GM21360 (cell line): Measurements from ENCODE around the gene SNX22.

Experiments used
- ATAC-seq: cut with Tn5 transposase; IDR thresholded peaks from one replicate; pipeline ENCODE4 v1.9.1; 2021; ENCODE audit warnings: mild to moderate bottlenecking, moderate library complexity; ENCODE audit not compliant: unreplicated experiment

The SNX22 gene

DNA sequence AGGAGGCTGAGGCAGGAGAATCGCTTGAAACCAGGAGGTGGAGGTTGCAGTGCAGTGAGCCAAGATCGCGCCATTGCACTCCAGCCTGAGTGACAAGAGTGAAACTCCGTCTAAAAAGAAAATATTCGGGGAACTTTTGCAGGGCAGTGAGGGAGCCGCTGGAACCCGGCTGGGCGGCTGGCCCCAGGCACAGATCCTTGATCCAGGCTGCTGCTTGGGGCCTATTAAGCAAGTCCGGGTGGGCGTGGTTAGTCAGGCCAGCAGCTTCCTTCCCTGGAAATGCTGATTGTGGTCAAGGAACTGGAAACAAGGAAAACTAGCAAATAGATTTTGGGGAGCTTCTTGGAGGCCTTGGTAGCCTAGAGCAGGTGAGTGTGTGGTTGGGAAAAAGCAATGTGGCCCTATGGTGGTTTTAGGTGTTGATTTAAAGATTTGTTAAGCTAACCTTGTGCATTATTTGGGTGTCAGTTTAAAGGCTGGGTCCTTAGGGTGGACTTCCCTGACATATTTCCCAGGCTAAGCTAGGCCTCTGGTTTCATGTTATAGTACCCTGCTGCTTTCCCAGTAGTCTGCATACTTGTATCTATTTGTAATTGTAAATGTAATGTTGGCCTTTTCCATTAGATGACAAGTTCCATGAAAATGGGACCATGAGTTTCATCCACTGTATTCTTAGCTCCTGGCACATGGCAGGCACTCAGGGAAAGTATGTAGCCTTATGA lies 17.7 kb upstream of the SNX22 start:
- ATAC-seq = no peak

- ATAC-seq = no peak
Observed at GRCh38 chr15:64134345-64134829, 17.1 kb upstream of the SNX22 start.

DNA sequence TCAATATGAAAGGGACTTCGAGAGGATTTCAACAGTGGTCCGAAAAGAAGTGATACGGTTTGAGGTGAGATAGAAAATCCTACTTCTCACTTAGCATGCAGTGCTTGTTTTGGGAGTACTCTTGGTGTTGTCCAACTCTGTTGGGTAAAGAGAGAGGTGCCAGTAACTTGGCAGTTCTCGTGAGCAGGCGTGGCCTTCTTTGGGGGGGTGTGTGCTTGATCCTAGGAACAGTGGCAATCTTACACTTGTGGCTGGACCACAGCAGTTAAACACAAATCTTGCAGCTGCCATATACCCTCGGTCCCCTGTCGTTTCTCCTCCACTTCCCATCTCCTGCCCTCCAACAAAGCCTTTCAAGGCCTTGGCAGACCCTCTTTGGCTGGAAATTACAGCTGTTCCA lies 15.2 kb upstream of the SNX22 start:
- ATAC-seq = no peak

DNA sequence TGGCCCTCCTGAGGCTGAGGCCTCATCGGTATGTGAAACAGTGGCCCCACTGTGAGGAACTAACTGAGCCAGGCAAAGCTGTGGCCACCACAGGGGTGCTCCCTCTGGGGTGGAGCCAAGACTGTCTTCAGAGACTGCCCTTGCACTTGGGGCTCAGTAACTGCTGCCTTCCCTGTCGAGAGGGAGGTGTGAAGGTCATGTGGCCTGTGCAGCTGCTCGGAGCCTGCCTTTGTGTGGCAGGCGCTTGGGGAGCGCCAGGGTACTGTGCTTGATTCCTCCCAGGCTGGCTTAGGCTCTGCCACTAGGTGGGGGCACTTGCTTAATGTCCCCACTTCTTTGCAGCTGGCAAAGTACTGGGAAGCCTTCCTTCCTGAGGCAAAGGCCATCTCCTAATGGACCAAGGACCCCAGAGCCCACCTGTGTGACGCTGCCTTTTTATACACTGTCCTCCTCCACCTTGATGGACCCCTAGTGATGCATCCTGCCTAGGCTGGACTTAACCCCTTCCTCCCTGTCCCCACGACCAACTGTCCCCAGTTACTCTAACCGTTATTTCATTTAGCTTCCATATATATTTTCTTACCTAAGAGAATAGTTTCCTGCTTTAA lies 14.2 kb upstream of the SNX22 start:
- ATAC-seq = no peak

DNA sequence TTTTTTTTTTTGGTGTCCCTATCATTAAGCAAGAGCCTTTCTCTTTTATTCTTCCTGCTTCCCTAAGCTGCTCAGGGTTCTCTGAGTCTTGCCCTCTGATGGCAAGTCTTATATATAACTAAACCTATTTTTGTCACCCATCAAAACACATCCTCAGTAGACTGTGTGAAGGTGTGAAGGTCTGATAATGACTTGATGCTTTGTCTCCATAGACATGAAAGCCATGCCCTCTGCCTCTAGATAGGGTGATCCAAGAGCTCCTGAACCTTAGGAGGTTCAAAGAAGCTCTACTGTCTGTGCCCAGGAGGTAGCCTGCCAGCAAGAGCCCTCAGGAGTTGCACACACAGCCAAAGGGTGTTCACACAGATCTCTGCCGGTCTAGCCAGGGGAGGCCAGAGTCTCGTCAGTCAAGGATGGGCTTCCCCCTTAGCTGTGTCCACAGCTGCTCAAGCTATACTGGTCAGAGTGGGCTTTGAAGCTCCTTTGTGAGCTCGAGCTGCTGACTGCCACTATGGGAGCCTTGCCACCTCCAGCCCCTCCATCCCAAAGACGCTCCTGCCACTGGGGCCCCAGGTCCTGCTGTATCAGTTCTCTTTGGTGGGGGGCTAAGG lies 13.1 kb upstream of the SNX22 start:
- ATAC-seq = no peak

DNA sequence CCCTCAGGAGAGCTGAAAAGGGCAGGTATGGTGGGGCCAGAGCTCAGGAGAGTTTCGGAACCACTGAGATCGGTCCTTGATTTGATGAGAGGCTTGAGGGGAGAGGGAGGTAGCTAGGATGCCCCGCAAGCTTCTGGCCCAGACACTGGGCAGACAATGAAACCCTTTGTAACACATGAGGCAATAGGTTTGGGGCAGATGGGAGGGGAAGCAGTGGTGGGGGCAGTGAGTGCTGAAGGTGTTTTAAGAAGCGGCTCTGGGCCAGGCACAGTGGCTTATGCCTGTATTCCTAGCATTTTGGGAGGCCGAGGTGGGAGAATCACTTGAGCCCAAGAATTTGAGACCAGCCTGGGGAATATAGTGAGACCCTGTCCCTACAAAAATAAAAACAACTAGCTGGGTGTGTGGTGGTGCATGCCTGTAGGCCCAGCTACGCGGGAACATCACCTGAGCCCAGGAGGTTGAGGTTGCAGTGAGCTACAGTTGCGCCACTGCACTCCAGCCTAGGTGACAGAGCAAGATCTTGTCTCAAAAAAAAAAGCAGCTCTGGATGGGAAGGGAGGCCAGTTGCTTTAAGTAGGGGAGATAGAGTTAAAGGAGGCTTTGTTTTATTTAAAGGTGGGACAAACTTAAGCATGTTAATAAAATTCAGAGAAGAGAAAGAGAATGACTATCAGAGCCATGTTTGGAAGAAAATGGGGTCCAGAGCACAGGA lies 9.6 kb upstream of the SNX22 start:
- no peak for ATAC-seq

DNA sequence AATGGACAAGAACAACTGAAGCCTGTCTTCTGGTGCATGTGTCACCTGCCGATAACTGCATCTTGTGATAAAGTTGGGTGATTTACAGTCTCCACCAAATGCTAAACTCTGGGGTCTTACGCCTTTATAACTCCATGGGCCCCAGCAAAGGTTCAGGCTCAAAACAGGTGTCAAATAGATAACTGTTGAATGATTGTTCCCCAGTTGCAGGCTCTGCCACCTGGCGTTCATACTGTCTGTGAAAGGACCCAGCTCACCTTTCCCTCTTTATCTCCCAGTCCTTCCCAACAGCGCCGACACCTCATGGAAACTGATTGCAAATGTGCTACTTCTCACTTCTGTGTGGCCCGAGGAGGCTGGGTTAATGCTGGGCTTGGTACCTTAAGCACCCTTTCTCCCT lies 8.3 kb upstream of the SNX22 start:
- ATAC-seq = no peak

DNA sequence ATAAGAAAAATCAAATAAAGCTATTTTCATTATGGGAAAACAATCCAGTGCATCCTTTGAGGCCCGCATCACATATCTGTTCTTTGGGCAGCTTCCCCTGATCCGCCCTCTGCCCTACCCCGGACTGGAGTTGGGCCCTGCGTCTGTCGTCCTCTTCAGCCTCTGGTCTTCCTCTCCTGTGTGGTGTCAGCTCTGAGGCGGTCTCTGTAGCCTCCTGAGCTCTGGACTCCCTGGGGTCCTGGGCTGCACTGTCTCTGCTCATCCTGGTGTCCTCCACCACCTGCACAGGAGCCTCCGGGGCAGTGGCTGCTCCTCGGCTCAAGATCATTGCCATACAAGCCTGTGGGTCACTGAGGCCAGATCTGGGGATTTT lies 7.4 kb upstream of the SNX22 start:
- ATAC-seq = no peak

DNA sequence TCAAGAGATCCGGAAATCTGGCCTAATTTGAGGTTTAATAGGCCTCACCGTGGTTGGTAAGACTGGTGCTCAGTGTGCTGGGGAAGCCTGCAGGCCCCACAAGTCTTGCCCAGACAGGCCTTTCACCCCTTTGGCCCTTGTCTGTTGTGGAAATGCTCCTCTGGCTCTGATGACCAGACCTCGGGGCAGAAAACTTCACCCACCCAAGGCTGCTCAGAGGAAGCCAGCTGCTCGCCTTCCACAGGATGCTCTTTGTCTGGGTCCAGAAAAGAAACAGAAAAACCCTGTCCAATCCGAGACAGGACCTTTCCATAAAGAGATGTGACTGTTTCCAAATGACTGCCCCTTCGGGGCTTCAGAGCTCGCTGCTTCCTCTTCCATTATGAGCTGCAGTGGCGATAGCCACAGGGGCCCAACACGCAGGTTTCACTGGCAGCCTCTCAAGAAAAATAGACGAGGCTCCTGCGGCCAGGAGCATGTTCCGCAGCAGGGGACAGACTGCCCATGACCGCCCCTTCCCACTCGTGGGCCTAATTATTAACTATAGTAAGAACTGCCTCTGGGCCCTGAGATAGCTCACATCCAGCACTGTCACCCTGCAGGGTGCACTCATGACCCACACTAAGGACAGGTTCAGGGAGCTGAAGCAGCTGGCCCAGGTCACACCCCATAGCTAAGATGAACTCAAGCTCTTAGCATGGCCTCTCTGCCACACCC lies 6.8 kb upstream of the SNX22 start:
- no peak for ATAC-seq

- no peak for ATAC-seq
Observed at GRCh38 chr15:64146041-64146440, 5.5 kb upstream of the SNX22 start.

- ATAC-seq = no peak
Observed at GRCh38 chr15:64146520-64146884, 5.0 kb upstream of the SNX22 start.

- ATAC-seq = no peak
Observed at GRCh38 chr15:64146885-64147681, 4.4 kb upstream of the SNX22 start.

DNA sequence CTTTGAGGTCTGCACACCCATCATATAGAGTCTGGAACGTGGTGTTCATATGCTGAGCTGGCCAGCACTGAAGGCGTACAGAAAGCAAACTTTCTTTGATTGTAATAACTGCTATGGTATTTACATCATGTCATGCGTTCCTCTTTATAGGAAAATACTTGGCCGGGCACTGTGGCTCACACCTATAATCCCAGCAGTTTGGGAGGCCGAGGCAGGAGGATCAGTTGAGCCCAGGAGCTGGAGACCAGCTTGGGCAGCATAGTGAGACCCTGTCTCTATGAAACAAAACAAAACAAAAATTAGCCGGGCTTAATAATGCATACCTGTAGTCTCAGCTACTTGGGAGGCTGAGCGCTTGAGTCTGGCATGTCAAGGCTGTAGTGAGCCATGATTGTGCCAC lies 3.4 kb upstream of the SNX22 start:
- ATAC-seq = no peak

GRCh38 chr15:64148581-64148980 lies 3.0 kb upstream of the SNX22 start:
- no peak for ATAC-seq

DNA sequence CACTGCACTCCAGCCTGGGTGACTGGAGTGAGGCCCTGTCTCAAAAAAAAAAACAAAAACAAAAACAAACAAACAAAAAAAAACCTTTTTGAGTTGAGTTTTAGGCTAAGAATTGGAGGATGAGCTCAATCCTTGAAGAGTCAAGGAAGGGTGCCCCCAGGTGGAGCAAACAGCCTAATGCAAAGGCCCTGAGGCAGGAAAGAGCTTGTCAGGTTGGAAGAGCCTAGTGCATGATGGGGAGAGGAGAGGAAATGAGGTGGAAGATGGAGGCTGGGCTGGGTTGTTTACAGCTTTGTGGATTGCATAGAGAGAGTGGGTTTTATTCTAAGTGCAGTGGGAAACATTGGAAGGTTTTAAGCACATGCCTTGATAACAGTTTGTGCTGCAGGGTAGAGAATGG lies 2.1 kb upstream of the SNX22 start:
- ATAC-seq = no peak

DNA sequence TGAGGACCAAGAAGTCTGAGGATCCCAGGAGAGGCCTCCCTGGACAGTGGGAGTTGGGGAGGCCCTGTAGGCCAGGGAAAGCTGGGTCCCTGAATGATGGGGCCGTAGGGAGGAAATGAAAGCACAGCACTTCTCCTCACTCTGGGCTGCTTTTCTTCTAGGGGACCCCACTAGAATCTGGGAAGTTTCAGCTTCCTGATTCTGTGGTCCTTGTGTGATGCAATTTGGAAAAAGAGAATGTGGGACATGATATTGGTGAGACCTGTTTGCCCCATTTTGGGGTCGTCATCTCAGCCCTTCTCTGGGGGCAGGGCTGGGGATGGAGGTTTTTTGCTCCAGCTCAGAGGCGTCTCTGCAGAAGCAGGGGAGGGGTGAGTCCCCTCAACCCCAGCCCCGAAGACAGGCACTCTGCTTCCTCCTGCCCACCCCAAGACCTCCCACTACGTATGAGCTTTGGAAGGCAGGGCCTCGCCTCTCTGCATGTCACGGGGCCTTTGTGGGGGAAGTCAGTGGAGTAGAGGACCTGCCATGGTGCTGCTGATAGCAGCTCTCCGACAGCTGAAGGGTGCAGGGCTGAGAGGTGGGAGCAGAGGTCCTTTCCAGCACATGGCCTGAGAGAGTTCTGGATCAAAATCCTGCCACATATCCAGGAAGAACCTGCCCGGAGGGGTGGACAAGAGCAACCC lies 1.5 kb upstream of the SNX22 start:
- ATAC-seq = no peak

DNA sequence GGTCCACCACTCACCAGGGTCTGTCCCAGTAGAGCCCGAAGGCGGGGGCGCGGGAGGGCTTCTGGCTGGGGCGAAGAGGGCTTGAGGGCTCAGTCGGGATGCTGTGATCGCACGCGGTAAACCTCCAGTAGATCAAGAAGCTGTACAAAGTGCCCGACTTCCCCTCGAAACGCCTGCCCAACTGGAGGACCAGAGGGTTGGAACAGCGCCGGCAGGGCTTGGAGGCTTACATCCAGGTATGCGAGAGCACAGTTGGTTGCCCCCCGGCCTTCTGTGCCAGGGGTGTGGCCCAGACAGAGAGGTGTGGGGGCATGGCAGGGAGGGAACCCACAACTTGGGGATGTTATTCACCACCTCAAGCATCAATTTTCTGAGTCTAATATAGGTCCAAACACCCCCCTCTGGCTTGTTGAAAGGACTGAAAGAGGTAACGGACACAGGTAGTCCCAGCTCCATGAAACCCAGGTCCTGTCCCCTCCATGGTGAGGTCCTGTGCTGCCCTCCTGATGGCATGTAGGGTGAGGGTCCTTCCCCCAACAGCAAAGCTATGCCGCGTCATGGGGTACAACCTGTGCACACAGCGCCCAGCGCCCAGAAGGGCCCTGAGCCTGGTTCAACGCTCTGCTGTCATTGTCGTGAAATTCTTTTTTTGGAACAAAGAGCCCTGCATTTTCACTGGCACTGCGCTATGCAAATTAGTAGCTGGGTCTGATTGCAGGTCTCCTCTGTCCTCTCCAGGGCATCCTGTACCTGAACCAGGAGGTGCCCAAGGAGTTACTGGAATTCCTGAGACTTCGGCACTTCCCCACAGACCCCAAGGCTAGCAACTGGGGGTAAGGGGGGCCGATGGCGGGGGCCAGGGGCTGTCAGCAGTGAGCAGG lies 1.2 kb downstream of the SNX22 start:
- peak; percentile 9 for ATAC-seq

DNA sequence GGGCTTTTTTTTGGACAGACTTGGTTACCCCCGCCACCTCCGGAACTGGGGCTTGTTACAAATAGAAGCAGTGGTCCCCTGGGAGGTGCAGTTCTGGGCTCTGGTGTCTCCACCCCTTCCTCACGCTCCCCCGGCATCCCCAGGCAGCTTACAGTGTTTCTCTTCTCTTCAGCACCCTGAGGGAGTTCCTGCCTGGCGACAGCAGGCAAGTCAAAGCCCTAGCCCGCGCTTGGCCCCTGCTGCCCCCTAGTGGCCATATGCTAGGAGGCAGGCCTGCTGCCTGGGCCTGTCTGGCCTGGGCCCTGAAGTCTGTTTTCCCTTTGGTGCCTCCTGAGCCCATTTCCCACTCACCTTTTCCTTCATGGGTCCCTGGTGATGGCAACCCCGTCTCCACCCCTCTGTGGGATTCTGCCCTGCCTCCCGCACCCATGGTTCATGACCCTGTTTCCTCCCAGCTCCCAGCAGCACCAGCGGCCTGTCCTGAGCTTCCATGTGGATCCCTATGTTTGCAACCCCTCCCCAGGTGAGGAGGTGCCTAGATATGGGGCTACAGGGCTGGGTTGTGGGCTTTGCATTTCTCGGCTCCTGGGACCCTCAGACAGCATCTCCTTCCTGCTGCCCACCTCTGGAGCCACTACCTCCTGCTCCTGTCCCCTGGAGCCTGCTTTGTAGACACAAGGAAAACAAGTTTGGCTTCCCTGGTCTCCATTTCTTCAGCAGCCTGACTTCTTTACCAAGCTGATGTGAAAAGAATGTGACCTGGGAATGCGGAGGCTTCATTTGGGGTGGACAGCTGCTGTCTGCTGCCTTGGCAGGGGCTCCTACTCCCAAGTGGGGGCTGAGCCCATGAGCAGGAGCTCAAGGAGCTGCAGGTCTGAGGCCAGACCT lies 2.2 kb downstream of the SNX22 start:
- peak; percentile 53 for ATAC-seq
